HG02610 (cell line): ENCODE results near the gene PDCD10.

Experiments
- ATAC-seq: cut with Tn5 transposase; IDR thresholded peaks from one replicate; pipeline ENCODE4 v1.9.1; 2021; ENCODE audit warnings: mild to moderate bottlenecking, moderate library complexity; ENCODE audit not compliant: unreplicated experiment

PDCD10 gene

DNA sequence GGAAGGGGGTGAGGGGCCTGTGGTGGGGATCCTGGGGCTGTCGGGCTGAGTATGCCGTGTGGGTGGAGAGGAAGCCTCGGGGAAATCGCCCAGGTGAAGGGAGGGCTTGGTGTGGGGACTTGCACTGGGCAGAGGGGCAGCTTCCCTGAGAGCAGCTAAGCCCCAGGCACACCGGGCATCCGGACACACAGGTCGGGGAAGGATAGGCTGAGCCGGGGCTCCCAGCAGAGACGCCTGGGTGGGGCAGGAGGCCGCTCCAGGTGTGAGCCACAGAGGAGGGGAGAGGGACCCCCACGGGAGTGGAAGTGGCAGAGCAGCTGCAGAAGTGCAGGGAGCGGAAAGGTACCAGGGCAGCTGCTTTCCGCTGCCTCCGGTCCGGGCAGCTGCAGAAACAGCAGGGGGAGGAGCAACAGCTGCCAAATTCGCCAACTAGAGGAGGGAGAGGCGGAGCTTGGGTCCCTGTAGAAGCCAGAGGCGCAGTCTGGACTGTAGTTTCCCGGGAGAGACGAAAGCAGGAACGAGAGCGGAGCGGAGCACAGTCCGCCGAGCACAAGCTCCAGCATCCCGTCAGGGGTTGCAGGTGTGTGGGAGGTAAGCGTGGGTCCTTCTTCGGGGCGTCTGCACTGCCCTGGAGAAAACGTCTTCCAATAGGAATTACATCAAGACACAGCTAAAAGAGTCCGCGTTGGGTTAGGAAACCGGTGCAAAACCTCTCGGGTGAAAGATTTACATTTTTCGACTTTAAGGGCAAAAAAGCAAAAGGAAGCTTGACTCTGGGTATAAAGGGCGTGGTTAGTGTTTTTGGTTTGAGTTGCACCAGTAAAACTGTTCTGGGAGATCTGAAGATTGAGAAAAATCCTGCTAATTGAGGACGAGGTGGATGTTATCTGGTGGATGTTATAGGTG lies 794 bp upstream of the PDCD10 start, which contains the start of gene SERPINI1:
Gene SERPINI1 (plus strand): TSS at position 489 of the 906 bp plus-strand sequence. CDS start 53,408 bp downstream, outside the sequence.
- ATAC-seq, result peak; percentile 62

DNA sequence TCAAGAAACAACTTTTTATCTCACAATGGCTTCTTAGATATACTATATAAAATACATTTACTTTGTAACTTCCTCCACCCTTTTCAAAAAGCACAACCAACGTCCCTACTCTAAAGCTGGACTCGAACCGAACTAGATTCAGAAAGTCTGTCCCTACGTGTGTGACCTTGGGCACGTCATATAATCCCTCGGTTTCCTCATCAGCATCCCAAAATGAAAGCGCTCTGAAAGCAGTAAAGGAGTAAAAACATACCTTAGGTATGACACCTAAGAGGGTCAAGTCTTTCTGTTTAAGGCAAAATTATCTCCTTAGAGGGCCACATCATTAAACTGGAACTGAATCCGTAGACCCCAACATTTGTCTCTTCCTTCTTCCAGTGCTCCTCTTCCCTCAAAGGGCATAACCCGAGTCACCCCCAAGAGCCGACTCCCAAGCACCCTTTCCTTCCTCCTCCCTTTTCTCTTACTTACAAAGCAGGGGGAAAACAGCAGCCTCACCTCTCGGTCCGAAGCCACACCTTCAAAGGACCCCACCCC lies 663 bp downstream of the PDCD10 start:
- ATAC-seq, result no peak

DNA sequence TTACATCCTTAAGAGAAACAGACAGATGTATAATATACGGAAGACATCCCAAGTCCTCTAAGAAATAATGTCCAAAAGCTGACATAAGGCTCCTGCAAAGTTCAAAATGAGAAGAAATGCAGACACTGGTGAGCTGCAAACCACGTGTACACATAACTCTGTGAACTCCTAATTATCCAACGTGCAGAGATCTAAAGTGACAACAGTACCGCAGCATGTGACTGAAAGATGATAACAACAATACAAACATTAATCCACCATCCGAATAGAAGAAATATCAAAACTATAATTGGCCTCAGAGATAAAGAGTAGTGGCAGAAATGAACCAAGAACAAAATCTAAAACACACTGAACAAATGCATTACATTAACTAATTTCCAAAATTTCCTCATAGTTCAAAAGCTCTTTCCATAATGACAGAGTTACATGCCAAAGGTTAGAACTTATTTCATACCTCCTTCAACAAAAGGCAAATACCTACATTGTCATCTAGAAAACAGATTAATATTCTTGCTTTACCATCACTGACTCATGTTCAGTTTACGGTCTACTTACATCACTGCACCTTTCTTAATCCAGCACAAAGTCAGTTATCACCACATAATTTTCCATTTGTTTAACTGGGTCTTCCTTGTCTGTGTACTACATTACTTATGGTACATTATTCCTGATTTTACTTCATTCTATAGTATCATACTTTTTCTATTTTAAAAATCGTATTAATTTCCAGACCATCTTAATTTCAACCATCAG lies 2.2 kb downstream of the PDCD10 start:
- no peak for ATAC-seq

DNA sequence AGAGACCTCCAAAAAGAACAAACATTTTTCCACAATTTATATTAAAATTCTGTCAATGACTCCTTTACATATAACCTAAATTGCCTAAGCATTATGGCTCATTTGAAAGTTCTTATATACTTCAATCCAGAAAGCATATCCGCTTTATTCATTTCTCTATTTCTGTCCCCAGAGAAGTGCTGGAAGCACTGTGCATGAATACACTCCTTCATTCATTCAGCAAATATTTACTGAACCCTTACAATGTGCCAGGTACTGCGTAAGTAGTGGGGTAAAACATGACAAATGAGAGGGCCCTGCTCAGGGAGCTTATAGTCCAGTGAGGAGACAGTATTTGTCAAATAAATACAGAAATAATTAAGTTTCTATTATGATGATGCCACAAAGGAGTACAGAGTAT lies 3.3 kb downstream of the PDCD10 start:
- ATAC-seq, result no peak

DNA sequence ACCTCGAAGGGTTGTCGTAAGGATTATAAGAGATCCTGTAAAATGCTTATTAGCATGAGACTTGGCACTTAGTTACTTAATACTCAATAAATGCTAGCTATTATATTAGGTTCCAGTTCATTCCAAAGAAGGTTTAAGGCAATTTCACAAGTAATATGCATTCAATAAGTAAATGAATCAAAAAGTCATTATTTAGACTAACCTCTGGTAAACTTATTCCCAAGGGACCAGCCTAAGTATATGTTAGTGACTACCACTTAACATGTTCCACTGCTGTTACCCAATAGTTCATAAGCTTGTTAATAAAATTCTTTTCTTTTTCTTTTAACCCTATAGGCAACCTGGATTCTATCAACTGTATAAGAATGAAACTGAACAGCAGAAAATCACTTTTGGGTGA lies 5.1 kb downstream of the PDCD10 start:
- ATAC-seq, result no peak

DNA sequence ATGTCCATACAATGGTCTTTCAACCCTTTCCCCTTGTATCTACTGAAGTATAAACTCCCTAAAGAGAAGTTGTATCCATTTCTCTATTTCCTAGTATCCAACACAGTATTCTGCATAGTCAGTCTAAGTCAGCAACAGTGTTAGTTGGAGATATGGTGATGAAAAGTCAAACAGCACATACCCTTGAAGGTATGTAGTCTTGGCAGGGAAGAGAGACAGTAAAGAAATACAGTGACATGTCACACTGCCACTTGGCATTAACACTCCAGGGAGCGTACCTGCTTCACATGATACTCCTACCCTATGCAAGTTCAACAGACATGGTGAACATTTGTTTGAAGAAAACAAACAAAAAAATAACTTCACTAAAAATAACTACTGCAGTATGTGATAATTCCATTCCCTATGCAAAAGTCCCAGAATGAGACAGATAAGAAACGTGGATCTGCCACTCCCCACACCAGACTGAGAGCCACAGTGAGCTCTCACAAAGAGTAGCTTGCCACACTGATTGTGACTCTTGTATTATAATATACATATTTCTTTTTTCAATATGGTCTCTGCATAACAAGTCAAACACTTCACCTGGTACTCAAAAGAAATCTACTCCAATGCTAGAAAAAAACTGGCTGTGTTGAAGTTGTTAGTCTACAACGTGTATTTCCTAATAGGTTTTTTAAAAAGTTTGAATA lies 5.9 kb downstream of the PDCD10 start:
- ATAC-seq, result no peak

DNA sequence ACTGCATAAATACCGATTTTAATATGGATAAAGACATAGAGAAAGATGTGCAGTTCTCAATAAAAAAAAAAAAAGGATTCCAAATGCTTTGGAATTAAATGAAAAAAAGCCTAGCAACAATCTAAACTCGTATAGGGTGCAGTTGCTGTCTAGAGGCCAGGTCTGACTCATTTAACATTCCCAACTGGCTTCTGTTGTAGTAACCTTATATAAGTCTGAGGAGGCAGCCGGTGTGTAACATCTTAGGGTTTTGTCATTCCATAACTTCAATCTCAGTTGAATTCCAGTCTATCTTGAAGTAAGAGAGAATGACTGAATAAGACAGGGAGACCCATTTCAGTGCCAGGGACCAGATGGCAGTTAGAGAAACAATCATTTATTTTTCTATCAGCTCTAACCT lies 6.5 kb downstream of the PDCD10 start:
- ATAC-seq, result no peak

DNA sequence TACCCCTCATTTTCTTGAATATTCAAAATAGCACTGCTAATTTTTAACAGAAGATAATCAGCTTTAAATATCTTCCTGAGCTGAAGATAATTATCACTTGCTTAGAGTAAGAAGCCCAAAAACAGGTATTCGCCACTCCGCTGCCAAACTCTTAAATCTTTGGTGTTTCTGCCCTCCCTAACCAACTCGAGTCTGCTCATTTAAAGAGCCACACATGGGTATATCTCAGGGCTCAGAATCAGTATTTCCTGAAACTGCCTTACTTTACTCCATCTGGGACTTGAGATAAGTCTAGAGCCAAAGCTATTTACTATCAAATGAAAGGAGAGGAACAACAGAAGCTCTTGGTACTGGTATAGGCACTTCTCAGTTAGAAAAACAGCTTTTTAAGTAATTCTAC lies 10.8 kb downstream of the PDCD10 start:
- ATAC-seq, result no peak

DNA sequence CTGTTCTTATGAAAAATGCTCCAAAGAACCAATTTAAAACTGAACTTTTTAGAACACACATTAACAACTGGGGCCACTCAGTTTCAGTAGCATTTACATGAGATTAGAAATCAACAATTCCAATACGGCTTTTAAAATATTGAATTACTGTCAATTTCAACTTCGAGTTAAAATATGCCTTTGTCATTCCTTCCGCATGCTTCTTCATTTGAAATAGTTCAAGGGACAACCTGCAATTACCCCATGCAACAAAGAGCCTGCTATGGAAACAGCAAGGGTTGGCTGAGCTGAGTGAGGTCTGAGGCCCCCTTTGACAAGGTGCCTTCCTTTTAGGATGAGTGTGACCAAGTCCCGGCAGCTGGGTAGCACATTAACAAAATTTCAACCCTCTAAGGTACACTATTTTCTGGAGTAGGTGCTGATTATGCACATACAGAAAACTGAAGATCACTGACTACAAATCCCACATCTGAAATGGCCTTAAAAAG lies 11.6 kb downstream of the PDCD10 start:
- no peak for ATAC-seq

DNA sequence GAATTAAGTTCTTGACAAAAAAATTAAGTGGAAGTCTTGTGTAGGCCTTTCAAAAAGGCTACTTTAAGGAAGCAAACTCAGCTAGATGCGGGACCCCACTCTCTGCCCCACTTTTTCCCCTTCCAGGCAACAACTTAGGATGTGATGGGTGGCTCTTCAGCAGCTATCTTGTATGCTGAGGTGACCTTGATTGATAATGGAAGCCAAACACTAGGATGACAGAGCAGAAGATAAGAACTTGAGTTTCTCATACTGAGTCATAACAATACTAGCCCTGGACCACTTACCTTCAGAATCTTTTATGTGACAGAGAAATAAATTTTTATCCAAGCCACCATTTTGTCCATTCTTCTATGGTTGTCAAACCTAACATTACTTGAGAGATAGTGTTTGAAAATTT lies 16.1 kb downstream of the PDCD10 start:
- no peak for ATAC-seq

DNA sequence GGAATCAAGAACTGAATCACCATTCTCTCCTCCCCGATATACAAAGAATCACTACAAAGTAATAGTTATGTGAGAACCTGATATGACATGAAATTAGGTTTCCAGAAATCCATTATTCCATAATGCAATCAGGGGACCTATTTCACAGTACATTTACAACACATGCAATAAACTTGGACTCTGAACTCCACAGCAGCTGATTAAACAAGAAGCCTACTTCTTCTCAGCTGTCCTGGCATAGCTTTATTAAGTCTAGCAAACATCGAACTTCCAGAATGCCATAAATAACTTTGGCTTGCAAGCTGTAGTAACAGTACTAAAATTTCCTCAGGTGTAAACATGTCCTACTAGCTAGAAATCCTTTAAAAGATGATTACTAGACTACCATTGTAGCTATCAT lies 17.8 kb downstream of the PDCD10 start:
- ATAC-seq, result no peak

DNA sequence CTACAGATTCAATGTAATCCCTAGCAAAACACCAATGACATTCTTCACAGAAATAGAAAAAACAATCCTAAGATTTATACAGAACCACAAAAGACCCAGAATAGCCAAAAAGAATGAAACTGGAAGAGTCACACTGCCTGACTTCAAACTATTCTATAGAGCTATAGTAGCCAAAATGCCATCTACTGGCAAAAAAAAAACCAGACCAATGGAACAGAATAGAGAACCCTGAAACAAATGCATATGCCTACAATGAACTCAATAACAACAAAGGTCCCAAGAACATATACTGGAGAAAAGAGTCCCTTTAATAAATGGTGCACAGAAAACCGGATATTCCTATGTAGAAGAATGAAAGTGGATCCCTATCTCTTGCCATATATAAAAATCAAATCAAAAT lies 19.8 kb downstream of the PDCD10 start:
- ATAC-seq, result no peak

DNA sequence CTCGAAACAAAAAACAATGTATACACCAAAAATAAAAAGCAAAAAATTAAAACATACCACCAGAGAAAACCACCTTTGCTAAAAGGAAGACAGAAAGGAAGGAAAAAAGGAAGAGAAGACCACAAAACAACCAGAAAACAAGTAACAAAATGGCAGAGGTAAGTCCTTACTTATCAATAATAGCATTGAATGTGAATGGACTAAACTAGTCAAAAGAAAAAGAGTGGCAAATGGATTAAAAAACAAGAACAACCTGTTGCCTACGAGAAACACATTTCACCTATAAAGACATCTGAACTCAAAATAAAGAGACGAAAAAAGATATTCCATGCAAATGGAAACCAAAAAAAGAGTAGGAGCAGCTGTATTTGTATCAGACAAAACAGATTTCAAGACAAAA lies 22.2 kb downstream of the PDCD10 start:
- ATAC-seq, result no peak

DNA sequence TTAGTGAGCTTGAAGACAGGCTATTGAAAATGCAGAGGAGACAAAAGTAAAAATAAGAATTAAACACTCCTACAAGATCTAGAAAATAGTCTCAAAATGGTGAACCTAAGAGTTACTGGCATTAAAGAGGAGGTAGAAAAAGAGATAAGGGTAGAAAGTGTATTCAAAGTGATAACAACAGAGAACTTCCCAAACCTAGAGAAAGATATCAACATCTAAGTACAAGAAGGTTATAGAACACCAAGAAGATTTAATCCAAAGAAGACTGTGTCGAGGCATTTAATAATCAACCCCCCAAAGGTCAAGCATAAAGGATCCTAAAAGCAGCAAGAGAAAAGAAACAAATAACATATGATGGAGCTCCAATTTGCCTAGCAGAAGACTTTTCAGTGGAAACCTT lies 23.3 kb downstream of the PDCD10 start:
- no peak for ATAC-seq

DNA sequence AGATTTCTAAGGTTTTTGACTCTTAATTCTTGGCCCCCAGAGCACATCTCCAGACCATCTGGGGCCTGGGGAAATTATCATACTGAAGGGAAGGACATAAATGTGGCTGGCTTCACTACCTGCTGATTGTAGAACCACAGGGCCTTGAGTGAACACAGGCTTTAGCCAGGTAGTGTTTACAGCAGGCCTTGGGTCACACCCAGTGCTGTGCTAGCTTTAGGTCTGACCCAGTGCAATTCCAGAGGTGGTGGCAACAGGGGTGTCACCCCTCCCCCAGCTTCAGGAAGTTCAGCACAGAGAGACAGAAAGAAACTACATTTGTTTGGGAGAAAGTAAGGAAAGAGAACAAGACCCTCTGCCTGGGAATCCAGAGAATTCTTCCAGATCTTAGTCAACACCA lies 24.1 kb downstream of the PDCD10 start:
- ATAC-seq, result no peak

DNA sequence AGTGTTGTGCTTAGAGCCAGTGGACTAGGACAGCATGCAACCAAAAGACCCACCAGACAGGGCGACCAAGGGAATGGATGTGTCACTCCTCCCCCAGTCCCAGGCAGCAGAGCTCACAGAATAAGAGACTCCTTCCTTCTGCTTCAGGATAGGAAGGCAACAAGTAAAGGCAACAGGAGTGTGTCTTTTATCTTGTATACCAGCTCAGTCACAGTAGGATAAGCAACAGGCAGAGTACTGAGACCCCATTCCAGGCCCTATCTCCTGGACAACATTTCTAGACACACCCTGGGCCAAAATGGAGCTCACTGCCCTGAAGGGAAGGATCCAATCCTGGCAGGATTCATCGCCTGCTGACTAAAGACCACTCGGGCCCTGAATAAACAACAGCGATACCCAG lies 25.0 kb downstream of the PDCD10 start:
- no peak for ATAC-seq

DNA sequence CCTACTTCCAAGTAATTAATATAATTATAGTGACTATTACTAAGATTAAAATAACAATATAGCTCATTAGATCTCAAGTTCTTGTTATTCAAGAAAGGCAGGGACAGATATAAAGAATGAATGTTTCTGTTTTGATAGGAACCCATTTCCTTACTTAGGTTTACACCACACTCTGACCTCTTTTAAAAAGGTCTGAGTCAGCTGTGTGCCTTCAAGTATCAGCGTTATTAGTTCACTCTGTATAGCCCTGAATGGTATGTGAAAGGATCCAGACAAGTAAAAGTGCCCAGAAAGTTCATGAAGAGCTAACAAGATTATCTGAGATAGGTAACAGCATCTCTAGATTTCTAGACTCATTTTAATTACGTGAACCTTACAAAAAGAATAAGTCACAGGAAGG lies 28.9 kb downstream of the PDCD10 start:
- ATAC-seq, result no peak

DNA sequence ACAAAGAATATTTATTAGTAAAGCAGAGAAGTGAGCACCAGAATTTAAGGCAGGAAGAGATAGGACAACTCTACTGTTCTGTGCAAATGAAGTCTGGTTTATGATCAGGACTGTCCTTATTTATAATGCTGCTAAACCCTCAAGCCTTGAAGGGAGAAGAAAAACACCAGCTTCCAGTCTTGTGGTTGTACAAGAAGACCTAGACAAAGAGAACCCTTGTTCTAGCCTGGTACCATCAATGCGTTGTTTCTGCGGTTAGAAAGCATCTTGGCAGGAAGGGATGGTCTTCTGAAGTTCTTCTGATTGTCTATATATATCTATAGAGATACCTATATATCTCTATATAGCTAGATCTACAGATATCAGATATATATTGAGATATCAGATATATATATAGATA lies 33.8 kb downstream of the PDCD10 start:
- ATAC-seq, result no peak

DNA sequence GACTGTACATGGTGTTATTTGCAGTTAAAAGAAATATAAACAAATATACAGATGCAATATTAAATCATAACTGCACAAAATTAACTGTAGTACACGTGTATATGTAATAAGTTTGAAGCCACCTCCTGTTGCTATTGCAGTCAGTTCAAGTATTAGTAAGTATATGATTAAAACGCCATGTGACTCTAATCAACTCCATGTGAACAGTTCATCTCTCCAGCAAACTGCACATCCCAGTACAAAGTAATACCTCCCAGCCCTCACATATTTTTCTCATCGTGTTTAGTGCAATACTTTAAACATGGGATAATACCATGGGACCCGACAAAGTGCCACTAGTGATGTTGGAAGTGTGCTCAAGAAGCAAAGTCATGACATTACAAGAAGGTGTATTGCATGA lies 34.6 kb downstream of the PDCD10 start:
- ATAC-seq, result no peak

DNA sequence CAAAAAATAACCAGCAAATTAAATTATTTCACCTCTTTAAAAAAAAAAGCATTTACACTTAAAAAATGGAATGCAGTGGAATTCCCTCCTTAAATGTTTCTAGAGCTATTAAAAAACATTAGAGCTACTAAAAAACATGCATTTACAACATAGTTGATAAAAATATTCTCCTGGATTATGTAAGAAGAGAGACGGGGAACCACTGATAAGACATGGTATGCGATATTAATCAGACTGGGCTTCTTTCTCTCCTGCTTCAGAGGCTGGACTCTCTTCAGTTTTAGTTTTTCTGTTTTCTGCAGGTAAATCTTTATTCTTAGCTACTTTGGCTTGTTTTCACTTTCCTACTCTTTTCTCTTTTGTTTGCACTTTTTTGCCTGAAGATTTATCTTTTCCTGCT lies 40.6 kb downstream of the PDCD10 start:
- ATAC-seq, result no peak

DNA sequence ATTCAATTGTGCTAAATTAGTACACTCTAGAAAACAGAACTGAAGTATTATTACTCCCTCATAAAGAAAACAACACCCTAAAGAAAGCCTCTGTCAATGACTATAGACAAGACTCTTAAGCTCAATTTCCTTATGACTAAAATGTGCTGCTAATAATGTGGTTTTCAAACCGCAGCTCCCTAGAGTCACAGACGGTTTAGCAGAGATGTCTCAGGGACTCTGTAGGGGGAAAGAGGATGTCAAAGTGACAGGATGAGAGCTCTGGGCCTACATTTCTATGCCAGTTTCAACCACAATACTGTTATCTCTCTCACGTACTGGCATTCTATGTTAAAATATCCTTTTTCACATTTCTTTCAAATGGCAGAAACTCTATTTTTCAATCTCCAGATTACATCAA lies 43.3 kb downstream of the PDCD10 start:
- ATAC-seq, result peak; percentile 100
